Osteocyte (in vitro differentiated cells): Measurements from ENCODE around the gene ALG10. TPM values are rescaled to one million over a fixed set of nuclear protein-coding genes. Genes with fewer than 3 reads are reported as not detected.
A peak's percentile ranks its signal among the peaks of the same experiment; 100 is the strongest.
"Not testable (repeated sequence)": the region's sequence is repeated elsewhere in the genome, so short reads cannot be mapped to it uniquely, and the experiment has no call there.

Experiments
- DNase-seq: peaks from one replicate; pipeline ENCODE4 v3.0.0; 2021; ENCODE audit warnings: mixed read lengths; ENCODE audit not compliant: unreplicated experiment; ENCODE audit errors: extremely low spot score
- H3K27ac Mint-ChIP-seq: one replicate; pipeline ENCODE4 v1.8.0; 2021; ENCODE audit warnings: mild to moderate bottlenecking, mixed read lengths; ENCODE audit not compliant: unreplicated experiment
- H3K27me3 Mint-ChIP-seq: one replicate; pipeline ENCODE4 v1.8.0; 2021; ENCODE audit warnings: mixed read lengths; ENCODE audit not compliant: unreplicated experiment
- H3K36me3 Mint-ChIP-seq: one replicate; pipeline ENCODE4 v1.8.0; 2021; ENCODE audit warnings: mixed read lengths; ENCODE audit not compliant: unreplicated experiment
- H3K4me1 Mint-ChIP-seq: one replicate; pipeline ENCODE4 v1.8.0; 2021; ENCODE audit warnings: mixed read lengths; ENCODE audit not compliant: unreplicated experiment
- H3K4me3 Mint-ChIP-seq: one replicate; pipeline ENCODE4 v1.8.0; 2021; ENCODE audit warnings: mild to moderate bottlenecking, moderate library complexity, mixed read lengths; ENCODE audit not compliant: unreplicated experiment
- H3K9me3 Mint-ChIP-seq: one replicate; pipeline ENCODE4 v1.8.0; 2021; ENCODE audit warnings: mixed read lengths; ENCODE audit not compliant: unreplicated experiment
- total RNA-seq: library from RNA; stranded (reverse); gene quantifications from 2 replicates; pipeline ENCODE4 v1.2.1, GENCODE V29; 2021
- TF ChIP-seq, protein P1 (sequence below): fragments of 200-600 bp; sonication (generic); IDR thresholded peaks from 2 replicates; pipeline ENCODE4 v1.5.0; 2021; ENCODE audit warnings: antibody characterized with exemption, mild to moderate bottlenecking, moderate library complexity

The ALG10 gene
- total RNA-seq, 1 donor from 2014 or later, result 6.9 TPM

DNA sequence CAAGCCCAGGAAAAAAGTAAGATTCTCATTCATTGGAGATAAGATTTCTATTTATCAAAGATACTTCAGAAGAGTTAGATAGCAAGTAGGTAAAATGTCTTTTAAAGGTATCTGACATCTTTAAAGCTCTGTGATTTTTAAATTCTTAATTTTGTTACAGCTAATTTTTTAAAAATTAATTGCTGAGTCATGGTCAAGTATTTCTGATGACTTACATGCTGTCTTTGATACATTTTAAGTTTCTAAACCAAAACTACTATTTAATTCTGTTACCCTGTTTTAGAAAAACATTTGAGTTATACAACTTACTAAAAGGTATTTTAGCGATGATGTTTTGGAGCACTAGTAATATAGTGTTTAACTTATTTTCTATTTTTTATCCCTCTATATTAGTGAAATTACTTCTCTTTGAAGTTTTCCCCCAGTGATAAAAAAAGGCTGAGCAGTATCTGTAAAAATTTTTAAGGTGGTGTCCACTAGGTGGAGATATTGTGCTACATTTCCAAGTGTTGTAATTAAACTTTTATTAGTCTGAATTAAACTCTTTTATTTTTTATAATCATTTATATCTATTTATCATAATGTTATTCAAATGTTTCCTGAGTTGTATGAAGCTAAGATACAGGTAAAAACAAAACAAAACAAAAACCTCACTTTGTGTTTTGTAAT lies 11.5 kb downstream of the ALG10 start:
- H3K27me3 Mint-ChIP-seq, result no peaks in the 10 kb centered on the region
- TF ChIP-seq, protein P1, sequence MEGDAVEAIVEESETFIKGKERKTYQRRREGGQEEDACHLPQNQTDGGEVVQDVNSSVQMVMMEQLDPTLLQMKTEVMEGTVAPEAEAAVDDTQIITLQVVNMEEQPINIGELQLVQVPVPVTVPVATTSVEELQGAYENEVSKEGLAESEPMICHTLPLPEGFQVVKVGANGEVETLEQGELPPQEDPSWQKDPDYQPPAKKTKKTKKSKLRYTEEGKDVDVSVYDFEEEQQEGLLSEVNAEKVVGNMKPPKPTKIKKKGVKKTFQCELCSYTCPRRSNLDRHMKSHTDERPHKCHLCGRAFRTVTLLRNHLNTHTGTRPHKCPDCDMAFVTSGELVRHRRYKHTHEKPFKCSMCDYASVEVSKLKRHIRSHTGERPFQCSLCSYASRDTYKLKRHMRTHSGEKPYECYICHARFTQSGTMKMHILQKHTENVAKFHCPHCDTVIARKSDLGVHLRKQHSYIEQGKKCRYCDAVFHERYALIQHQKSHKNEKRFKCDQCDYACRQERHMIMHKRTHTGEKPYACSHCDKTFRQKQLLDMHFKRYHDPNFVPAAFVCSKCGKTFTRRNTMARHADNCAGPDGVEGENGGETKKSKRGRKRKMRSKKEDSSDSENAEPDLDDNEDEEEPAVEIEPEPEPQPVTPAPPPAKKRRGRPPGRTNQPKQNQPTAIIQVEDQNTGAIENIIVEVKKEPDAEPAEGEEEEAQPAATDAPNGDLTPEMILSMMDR, result peak; percentile 59
- H3K36me3 Mint-ChIP-seq, result no peaks in the 10 kb centered on the region
- no peaks in the 10 kb centered on the region for H3K4me1 Mint-ChIP-seq
- no peak overlapping the region for H3K4me3 Mint-ChIP-seq
- no peak for DNase-seq
- H3K9me3 Mint-ChIP-seq, result no peaks in the 10 kb centered on the region
- H3K27ac Mint-ChIP-seq, result no peak overlapping the region

DNA sequence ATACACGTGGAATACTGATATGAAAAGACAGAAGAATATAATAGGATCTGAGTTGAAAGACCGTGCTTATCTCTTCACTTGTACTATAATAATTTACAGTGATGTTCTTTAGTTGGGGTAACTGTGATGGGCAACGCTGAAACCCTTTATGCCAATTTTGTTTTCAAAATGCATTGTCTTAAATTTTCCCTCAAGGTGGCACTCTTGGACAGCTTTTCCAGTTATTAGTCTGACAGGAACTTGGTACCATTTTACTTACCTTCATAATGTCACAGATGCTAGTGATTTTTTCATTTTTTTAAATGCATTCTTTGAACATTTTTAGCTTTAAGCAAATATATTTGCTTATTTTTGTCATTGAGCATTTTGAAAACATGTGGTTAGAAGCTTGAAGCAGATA lies 16.1 kb downstream of the ALG10 start:
- H3K27ac Mint-ChIP-seq, H3K4me1 Mint-ChIP-seq, H3K36me3 Mint-ChIP-seq: not testable (repeated sequence)

DNA sequence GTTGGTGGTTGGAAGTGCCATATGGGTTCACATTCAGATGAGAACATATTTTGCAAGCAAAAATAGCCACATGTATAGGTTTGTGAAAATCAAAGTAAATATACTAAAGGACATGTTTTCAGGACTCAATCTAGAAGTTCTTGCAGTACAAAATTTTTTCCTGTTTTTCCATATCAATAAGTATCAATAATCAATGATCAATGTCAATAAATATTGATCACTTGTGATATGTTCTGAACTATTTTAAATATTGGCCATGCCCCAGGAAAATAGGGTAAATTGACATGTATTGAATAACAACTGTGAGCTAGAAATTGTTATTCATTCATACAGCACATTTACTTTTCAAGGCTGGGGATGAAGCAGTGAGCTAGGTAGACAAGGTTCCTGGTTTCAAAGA lies 24.3 kb downstream of the ALG10 start:
- Mint-ChIP-seq H3K4me1 (no peaks in the 10 kb centered on the region), H3K4me3 (no peak overlapping the region), H3K27me3 (no peaks in the 10 kb centered on the region), H3K9me3 (peaks cover 17% of the 10 kb centered on the region), H3K27ac (no peak overlapping the region), H3K36me3 (no peaks in the 10 kb centered on the region)
- TF ChIP-seq, protein P1, result no peak
- no peak for DNase-seq

More for the DNA sequence above, 16.1 kb downstream of the ALG10 start:
- not testable (repeated sequence) for H3K27me3 Mint-ChIP-seq, H3K9me3 Mint-ChIP-seq, DNase-seq, H3K4me3 Mint-ChIP-seq
- TF ChIP-seq, protein P1, result peak; percentile 40

DNA sequence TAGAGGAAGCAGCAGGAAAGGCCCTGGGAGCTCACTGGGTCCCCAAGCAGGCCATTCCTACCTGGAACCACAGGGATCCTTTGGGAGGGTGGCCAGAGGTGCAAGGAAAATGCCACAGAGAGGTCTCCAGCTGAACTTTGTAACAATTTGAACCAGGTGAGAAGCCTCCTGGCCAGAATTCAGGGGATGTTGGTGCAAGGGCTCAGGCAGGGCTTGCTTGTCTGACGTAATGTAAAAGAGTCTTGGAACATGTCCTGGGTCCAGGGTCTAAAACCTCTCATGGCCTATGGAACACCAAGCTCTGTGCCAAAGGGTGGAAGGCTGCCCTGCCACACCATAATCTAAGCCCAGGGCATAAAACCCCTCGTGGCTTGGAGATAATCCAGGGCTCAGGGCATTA lies 25.6 kb downstream of the ALG10 start:
- H3K27ac Mint-ChIP-seq, H3K27me3 Mint-ChIP-seq, DNase-seq, H3K4me1 Mint-ChIP-seq, H3K4me3 Mint-ChIP-seq, H3K36me3 Mint-ChIP-seq: not testable (repeated sequence)
- H3K9me3 Mint-ChIP-seq, result peaks cover 24% of the 10 kb centered on the region

DNA sequence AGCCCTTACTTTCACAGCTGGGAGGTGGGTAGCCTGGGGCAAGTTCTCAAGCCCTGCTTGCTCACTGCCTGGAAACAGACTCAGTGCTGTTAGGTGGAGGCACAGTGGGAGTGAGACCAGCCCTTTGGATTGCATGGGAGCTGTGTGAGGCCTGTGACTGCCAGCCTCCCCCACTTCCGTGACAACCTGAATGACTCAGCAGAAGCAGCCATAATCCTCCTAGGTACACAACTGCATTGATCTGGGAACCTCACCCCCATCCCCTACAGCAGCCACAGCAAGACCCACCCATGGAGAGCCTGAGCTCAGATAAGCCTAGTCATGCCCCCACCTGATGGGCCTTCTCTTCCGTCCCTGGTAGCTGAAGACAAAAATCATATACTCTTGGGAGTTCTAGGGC lies 26.4 kb downstream of the ALG10 start:
- TF ChIP-seq, protein P1, result no peak
- peaks cover 25% of the 10 kb centered on the region for H3K9me3 Mint-ChIP-seq
- H3K27me3 Mint-ChIP-seq, result no peaks in the 10 kb centered on the region
- H3K27ac Mint-ChIP-seq, result no peak overlapping the region
- H3K36me3 Mint-ChIP-seq, result no peaks in the 10 kb centered on the region
- H3K4me1 Mint-ChIP-seq, result no peaks in the 10 kb centered on the region
- H3K4me3 Mint-ChIP-seq, result no peak overlapping the region
- no peak for DNase-seq
